Activated gamma-delta T cell (primary cell): ENCODE results near the gene CHN2.

Experiments used
- DNase-seq: peaks from one replicate; lab custom pipeline; 2025; lab: John Stamatoyannopoulos, UW

CHN2 gene

DNA sequence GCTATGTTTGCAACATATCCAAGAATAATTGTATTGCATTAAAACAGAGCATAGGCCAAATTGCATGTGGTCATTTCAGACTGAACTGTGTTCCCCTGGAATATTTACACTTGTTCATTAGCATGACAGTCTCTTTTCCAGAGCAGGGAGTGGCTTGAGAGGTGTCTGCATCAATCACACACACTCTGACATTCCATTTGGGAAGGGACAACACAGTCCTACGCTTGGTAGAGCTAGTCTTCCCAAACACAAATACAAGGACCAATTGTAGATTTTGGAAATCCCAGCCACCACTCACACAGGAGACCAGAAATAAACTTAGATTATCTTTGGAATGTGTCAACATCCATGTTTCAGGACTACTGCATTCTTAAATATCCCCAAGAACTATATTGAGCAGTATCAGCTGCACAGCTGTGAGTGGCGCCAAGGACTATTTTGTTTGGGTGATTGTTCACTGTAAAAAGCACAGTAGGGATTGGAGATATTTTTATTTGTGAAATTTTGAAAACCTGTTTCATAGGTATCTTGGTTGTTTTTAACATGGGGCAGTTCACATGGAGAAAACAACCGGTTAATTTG is 275.5 kb downstream of the CHN2 start:
- DNase-seq: no peak

DNA sequence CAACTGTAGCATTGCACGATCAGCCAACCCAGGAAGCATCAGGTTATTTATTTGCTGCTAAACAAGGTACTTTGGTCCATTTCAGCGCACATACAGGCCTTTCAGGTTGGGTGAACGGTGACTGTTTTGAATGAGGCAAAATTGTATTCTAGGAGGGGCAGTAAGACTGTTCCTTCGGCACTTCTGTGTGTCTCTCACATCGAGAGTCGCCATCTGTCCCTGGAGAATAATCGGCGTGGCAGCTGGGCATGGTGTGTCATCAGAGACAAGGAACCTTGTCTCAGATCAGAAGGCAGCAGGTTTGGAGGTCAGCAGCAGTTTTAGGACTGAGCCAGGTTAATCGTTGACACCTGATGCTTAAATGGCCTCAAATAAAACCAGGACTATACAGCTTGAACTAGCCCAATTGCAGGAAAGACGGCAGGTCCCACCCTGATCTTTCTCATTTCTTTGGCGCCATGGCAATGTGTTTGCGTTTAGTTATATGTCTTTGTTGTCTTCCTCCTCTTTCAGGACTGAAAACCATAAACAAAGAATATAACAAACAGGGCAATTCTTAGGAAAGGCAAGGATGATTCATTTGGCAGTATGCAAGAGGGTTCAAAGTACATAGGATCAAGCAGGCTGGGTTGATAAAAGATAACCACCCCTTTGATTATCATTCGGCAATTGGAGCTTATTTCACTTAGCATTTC is 277.0 kb downstream of the CHN2 start:
- DNase-seq: no peak

DNA sequence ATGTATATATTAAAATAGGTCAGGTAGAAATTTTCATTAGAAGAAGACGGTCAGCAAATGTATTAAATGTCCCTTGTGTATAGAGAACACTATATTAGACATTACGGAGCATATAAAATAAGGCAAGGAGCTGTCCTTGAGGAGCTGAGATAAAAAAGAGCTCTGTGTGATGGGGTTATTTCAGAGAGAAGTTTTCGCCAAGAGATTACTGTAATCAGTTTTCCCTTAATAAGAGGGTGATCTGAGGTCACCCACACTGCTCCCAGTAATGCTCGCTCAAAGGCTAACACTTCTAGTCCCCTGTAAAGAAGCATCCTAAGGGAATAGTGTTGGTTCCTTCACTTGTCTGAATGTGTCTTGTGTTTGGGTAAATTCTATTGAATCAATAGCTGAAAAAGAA is 282.3 kb downstream of the CHN2 start:
- no peak for DNase-seq

DNA sequence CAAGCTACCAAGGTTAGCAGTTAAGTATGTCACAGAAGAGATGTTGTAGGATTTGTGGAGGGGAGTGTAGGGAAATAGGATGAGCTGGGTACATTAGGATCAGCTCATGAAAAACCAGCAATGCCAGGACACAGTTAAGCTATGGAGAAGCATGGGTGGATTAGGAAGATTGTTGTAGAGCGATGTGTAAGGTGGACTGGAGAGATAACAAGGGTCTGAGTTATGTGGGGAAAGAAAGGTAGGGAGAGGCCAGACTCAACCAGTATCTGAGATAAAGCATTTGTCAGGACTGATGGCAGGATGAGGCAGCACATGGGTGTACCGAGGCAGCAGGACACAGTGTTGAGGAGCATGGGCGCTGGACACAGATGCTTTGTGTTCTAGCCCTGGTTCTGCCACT is 283.7 kb downstream of the CHN2 start:
- no peak for DNase-seq

DNA sequence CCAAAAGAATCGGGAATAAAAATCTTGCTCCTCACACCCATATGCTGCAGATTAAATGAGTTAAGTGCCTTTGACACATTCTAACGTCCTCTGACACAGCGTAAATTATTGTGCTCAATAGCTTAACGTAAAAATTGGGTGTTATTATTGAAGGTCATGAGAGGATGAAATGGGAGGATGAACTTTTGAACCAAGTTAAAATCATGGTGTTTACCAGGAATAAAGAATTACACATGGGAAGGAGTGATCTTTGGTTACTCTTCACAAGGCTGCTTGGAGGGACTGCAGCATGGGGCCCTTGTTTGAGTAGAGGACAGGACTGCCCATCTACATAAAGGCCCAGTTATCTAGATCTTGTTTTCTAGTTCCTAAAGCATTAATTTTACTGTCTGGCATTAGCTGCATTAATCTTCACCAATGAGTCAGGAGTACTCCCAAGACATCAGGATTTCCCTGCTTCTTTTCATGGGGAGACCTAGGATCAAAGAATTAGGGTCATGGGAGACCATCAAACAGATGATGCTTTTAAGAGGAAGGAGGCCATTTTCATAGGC is 284.2 kb downstream of the CHN2 start:
- no peak for DNase-seq

DNA sequence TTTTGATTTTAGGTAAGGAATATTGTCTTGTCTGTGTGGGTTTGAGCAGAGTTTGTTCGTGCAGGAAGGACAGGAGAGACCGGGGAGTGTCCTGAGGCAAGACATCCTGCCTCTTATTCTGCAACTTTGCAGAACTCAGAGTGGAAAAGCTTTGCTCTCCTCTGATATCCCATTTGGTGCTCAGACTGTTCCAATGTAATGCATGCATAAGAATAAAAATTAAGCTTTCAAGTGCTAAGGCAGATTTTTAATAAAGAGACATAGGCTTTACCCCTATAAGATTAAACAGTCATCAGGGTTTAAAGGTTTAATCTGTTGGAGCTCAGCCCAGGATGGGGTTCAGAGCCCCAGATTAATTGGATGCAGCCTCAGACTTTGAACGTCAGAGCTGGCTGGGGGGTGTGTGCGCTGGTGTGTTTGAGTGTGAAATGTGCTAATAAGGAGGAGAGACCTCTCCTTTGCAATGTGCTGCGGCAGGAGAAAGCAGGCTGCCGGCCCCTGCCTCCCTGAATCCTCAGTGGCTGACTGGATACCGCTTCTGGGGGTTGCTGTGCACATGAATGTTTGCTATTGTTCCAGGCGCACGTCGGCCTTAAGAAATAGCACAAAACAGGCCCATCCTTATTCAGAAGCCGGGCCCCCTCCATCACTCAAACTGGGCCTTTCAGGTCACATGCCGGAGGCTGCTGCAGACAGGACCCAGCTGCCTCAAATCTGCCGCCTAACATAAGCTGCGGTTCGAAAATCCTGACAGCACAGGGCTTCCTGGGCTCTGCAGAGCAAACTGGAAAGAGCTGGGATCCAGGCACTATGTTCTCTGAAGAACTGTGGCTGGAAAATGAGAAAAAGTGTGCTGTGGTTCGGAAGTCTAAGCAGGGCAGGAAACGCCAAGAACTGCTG is 285.0 kb downstream of the CHN2 start:
- DNase-seq: no peak

DNA sequence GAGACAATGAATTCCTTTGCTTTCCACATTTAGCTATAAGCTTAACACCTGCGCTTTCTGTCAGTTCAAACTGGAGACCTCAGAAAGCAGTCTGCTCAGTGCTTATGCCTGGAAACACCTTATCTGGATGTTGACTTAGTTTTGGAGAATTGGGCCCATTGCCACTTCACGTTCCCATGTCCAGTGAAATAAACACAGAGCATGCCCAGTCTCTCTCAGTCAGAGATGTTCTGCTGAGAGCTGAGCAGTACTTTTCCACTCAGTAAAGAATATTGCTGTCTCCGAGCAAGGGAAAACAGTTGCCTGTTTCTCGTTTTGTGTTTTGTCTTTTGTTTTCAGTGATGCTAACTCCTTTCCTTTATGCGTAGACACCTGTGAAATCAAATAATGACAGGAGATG is 285.9 kb downstream of the CHN2 start:
- DNase-seq: no peak

DNA sequence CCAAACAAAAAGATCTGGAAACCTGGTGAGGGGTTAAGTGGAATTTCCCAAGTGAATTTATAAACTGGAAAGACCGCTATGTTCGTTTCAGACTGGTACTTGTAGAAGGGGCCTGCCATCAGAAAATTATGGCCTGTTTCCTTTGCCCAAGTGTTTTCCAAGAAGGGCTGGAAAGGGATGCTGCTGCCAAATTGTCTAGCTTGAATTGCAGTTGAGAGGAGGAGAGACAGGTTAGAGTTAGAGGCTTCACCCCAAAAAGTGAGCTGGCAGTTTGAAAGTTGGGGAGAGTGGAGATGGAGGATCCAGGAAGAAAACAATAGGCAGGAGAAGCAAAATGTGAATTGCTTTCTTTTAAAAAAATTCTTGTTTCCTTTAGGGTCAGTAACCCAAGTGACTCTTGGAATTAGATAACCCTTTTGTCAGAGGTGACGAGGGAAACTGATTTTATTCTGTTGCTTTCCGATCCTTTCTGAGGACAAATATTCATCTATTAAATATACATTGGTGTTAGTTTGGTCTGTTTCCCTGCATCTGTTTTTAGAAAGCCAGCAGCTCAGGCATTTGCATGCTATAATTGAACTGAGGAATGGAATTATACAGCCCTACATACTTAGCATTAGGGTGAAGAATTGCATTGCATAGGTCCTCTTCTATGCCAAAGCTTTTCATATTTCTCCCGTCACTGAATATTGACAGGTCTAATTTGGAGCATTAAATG is 286.5 kb downstream of the CHN2 start:
- no peak for DNase-seq

DNA sequence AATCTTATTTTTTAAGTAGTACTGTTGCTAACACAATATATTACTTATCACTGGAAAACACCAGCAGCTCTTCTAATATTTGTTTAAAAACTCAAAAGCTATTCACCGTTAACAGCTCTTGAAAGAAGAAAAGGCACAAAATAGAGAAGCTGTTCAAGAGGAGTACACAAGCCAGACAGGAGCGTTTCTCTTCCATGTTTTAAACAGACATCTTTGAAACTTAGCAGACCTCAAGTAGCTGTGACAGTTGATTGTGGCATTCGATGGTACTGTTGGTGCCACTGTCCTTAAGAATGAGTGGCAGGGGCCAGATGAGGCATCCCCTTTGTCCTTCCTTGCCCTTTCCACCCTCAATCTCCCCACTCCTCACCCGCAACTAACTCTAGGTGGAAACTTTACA is 287.5 kb downstream of the CHN2 start:
- no peak for DNase-seq

DNA sequence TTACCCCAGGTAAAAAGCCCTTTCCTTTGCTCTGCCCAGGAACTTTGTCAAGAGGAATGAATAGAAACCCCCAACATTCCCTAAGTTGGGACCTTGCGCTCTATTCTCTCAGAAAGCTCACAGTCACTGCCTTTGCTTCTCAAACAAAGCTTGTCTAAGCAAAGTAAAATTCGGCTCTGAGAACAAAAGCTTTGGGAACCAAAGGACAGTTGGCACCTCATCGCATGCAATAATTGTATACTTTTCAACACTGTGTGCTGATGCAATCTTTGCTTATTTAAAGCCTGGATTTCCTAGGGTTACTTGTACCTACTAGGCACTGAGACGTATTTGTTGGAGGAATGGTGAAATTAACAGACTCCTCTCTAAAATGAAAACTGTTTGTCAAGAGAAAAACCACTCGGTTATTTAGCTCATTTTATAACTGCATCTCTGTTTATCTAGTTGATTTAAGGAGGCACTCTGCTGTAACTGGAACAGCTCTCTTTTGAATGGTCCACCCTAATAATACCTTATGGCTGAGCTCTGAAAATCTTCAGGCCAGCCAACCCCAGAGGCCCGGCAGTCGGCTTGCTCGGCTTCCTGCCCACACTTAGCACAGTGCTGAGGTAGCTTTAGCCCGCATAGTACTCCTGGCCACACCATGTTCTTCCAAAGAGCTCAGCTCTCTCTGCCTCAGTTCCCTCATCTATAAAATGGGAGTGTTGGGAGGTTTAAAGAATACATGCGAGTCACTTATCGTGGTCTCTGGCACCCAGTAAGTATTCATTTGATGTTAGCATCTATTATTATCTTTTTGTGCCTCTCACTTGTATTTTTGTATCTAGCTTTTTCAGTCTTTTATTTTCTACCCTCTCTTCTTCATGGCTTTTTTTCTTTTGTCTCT is 288.9 kb downstream of the CHN2 start:
- no peak for DNase-seq

DNA sequence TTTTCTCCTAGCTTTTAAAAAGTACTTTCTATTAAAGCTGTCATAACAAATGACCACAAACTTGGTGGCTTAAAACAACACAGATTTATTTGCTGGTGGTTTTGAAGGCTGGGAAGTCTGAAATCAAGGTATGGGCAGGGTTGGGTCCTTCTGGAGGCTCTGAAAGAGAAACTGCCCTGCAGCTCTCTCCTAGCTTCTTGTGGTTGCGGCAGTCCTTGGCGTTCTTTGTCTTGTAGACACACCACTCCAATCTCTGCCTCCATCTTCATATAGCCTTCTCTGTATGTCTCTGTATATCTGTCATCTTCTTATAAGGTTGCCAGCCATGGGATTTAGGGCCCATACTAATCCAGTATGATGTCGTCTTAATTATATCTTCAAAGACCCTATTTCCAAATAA is 289.7 kb downstream of the CHN2 start:
- no peak for DNase-seq

DNA sequence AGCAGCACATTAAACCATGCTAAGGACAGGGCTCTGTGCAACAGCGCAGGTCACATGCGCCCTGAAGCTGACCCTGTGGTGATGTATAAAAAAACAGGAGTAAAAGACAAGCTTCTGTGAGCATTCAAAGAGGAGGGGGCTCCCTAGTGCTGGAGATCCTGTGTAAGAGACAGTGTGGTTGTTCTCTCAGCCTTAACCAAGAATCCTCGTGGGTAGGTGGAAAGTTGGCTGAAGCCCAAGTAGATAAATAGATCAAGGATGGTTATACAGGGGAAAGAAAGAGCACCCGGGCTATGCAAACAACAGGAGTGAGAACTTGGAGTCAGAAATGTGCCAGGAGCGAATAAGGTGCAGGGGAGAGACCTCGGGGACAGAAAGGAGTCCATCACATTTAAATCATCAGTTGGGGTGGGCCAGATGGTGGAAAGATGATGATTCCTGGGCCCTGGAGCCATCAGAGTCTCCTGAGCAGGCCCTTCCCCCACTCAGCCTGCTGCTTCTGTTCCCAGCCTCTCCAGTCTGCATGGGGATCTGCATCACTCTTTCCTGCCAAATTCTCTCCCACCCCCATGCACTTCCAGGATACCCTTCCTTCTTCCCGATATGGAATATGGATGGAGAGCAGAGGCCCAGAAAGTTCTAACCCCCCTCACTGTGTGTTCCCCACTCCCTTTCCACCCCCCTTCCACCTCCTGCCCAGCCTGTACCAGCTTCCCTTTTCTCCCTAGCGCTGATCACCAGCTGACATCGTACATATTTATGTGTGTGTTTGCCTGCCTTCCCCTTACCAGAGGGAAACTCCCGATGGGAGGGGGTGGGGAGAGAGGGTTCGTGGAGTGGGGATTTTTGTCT is 291.0 kb downstream of the CHN2 start:
- no peak for DNase-seq

DNA sequence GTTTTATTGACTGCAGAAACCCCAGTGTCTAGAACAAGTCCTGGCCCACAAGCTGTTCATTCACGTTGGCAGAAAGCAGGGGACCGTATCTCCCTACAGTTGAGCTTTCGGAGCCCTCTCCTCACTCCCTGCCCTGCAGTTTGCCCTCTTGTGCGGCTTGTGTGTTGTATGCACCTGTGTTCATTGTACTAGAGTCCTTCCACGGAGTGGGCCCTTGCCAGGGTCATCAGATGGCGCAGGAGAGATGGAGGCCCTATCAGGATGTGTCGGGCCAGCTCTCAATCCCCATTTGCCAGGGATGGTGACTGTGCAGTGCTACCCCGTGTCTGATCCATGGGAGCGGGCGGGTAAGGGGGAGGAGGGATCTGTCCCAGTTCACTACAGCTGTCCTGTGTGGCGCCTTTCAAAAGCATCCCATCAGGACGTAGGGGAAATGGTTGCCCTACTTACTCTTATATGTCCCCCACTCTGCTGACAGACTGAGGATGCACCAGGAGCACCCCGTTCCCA is 291.7 kb downstream of the CHN2 start:
- DNase-seq: no peak

DNA sequence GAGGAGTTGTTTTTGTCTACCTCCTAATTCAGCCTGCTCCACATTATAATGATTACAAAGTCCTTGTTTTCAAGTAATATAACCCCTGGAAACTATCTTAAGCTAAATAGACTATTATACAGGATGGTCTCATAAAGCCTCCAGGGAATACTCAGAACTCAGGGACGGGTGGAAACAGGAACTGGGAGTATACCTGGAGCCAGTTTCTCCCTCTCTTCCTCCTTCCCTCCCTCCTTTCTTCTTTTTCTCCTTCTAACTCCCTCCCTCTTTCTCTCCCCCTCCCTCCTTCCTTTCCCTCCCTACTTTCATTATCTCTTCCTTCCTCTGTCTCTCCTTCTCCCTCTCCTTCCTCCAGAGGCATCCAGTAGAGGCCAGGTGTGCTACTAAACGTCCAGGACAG is 292.8 kb downstream of the CHN2 start:
- no peak for DNase-seq

DNA sequence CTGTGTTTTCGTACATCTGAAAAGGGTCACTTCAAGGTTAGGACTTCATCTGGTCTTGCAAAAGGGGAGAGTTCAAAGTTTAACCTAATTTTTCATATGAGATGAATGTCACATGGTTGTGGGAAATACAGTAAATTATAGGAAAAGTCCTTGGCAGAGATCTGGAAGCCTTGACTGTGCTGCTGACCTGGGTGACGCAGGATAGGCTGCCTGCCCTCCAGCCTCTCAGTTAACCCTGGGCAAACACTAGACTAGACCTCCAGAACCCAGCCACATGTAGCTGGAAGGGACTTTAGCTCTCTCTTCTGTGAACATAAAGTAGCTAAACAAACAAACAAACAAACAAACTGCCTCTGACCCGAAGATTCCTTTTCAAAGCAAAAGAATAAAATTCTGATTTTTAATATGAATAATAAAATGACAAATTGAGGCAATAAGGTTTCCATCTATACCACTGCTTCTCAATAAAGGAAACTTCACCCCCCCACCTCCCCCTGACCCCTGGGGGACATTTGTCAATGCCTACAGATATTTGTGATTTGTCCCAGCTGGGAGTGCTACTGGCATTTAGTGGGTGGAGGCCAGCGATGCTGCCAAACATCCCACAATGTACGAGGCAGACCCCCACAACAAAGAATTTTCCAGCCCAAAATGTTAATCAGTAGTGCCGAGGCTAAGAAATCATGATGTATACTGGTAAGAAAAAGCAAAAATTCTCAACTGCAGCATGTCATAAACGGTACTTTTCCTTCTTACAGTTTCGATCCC is 293.8 kb downstream of the CHN2 start:
- no peak for DNase-seq

DNA sequence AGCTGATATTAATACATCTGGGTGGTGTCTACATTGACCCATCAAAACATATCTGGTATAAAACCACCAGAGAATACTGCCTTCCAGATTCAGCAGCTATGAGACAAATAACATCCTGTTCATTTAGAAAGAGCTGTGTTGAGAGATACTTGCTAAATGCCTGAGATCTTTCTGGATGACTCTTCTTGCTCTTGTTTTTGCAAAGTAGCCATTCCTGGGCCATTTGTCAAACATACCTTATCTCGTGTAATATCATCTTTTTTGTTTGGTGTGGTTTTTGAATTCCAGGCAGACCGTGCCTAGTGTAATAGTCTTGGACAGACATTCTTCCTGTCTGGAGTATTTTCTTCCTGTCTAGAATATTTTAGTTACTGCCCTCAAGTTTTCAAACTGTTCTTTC is 294.4 kb downstream of the CHN2 start:
- DNase-seq: no peak

DNA sequence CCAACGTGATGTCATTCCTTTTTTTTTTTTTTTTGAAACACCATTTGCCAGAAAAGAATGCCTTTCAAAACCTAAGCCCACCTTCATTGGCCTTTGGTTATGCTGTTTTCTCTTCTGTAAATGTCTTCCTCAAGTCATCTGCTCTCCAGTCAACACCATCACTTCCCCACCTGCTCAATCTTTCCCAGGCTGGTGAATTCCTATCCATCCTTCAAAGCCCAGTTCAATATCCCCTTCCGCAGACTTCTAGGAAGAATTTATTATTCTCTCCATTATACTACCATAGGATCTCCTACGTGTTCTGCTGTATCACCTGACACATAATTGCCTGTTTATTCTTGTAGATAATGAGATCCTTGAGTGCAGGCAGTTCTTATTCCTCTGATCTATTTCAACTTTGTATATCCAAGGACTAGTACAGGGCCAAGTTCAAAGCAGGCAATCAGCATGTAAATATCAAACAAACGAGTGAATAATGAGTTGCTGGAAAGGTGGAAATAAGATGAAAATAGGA is 295.6 kb downstream of the CHN2 start:
- no peak for DNase-seq

DNA sequence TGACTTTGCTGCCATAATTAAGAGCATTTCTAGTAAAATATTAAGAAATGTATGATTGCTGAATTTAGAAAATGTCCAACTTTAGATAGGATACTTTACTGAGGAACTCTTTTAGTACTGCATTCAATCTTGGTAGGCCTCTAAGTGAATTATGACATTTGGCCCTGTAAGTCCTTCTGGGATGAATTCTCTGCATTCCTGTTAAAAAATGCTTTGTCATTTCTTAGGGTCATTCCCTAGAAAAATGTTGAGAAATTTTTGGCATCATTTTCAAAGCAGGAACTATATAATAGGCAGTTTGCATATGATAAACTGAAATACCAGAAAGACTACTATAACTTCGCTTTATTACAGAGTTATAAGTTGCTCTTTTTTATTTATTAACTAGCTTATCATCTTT is 299.8 kb downstream of the CHN2 start:
- no peak for DNase-seq

DNA sequence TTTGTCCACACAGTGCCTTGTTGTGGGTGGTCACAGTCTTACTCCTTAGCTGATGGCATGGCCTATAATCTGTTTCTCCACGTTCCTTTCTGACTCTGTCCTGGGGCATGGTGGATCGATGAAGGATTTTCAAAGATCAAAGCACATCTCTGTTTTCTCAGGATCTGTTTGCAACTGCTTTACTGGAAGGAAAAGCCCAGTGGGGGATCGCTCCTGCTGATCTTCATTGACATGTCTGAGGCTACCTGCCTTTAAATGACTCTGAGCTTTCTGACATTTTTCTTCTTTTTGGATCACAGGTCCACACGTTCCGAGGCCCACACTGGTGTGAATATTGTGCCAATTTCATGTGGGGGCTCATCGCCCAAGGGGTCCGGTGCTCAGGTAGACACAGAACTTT is 301.1 kb downstream of the CHN2 start:
- DNase-seq: no peak
